T-helper 1 cell (primary cell): ENCODE data around the gene RMDN2.
"Not testable (repeated sequence)": the region's sequence is repeated elsewhere in the genome, so short reads cannot be mapped to it uniquely, and the experiment has no call there.

Source experiments
- DNase-seq, 5 donors: peaks; one replicate each; pipeline ENCODE4 v3.0.0-alpha.2; 2012 to 2020

The RMDN2 gene

GRCh38 chr2:37997629-37998028, 72.5 kb downstream of the RMDN2 start:
- no peak for DNase-seq

GRCh38 chr2:38000485-38001222, 75.6 kb downstream of the RMDN2 start:
- no peak for DNase-seq

GRCh38 chr2:38010187-38010586, 85.1 kb downstream of the RMDN2 start:
- not testable (repeated sequence) for DNase-seq

- no peak for DNase-seq
Measured at GRCh38 chr2:38010995-38011394, 85.9 kb downstream of the RMDN2 start.

GRCh38 chr2:38013158-38013752, 88.2 kb downstream of the RMDN2 start:
- DNase-seq = no peak

GRCh38 chr2:38016219-38016618, 91.1 kb downstream of the RMDN2 start:
- DNase-seq = no peak

- DNase-seq = no peak
Measured at GRCh38 chr2:38017836-38018235, 92.7 kb downstream of the RMDN2 start.

GRCh38 chr2:38020359-38021069, 95.4 kb downstream of the RMDN2 start:
- DNase-seq = not testable (repeated sequence)

- no peak for DNase-seq
Measured at GRCh38 chr2:38021589-38021988, 96.5 kb downstream of the RMDN2 start.

- no peak for DNase-seq
Measured at GRCh38 chr2:38026846-38027245, 101.8 kb downstream of the RMDN2 start.

GRCh38 chr2:38028829-38029228, 103.7 kb downstream of the RMDN2 start:
- DNase-seq = no peak

- no peak for DNase-seq
Measured at GRCh38 chr2:38029512-38029911, 104.4 kb downstream of the RMDN2 start.

GRCh38 chr2:38030635-38031355, 105.7 kb downstream of the RMDN2 start:
- DNase-seq = no peak

- DNase-seq = no peak
Measured at GRCh38 chr2:38032946-38033345, 107.9 kb downstream of the RMDN2 start.

- no peak for DNase-seq
Measured at GRCh38 chr2:38033646-38034045, 108.6 kb downstream of the RMDN2 start.

GRCh38 chr2:38035968-38036367, 110.9 kb downstream of the RMDN2 start:
- DNase-seq = no peak

- DNase-seq = peak in 1 of 5 donors; percentile 4
Measured at GRCh38 chr2:38037325-38037724, 112.2 kb downstream of the RMDN2 start.

- DNase-seq = peak in 1 of 5 donors; percentile 83
Measured at GRCh38 chr2:38037757-38038621, 112.9 kb downstream of the RMDN2 start.

- no peak for DNase-seq
Measured at GRCh38 chr2:38038682-38039081, 113.6 kb downstream of the RMDN2 start.

- no peak for DNase-seq
Measured at GRCh38 chr2:38039121-38039910, 114.2 kb downstream of the RMDN2 start.

GRCh38 chr2:38045811-38046210, 120.7 kb downstream of the RMDN2 start:
- no peak for DNase-seq
